Skeletal muscle tissue (tissue), 4 donors: Measurements from ENCODE around the gene PRDX1. TPM values are rescaled to one million over a fixed set of nuclear protein-coding genes. Genes with fewer than 3 reads are reported as not detected.
"Not testable (repeated sequence)": the region's sequence is repeated elsewhere in the genome, so short reads cannot be mapped to it uniquely, and the experiment has no call there.

Source experiments
- H3K27ac ChIP-seq: one replicate; pipeline ENCODE4 v1.7.0; 2013; ENCODE audit warnings: mild to moderate bottlenecking, low read depth, low read length, inconsistent platforms
- H3K27me3 ChIP-seq, 3 donors: one replicate each; pipeline ENCODE4 v1.7.0; 2013; ENCODE audit warnings: low read length in 3 of 3; ENCODE audit not compliant: control insufficient read depth in 3 of 3, insufficient read depth in 3 of 3
- H3K36me3 ChIP-seq, 3 donors: one replicate each; pipeline ENCODE4 v1.7.0; 2013; ENCODE audit warnings: low read length in 3 of 3; ENCODE audit not compliant: control insufficient read depth in 3 of 3, insufficient read depth in 3 of 3
- H3K4me1 ChIP-seq, 3 donors: one replicate each; pipeline ENCODE4 v1.7.0; 2013; ENCODE audit warnings: low read length in 3 of 3, mild to moderate bottlenecking in 3 of 3; ENCODE audit not compliant: control insufficient read depth in 3 of 3, insufficient read depth in 3 of 3
- H3K4me3 ChIP-seq, 3 donors: one replicate each; pipeline ENCODE4 v1.7.0; 2013; ENCODE audit warnings: low read length in 3 of 3
- H3K9ac ChIP-seq, 3 donors: one replicate each; pipeline ENCODE4 v1.7.0; 2013; ENCODE audit warnings: low read length in 3 of 3, mild to moderate bottlenecking in 3 of 3, moderate library complexity in 2 of 3, low read depth in 1 of 3
- H3K9me3 ChIP-seq, 3 donors: one replicate each; pipeline ENCODE4 v1.7.0; 2013; ENCODE audit warnings: low read length in 3 of 3; ENCODE audit not compliant: control insufficient read depth in 3 of 3
- total RNA-seq: library from RNA; depleted of rRNA; stranded (reverse); fragments of >200 nt; gene quantifications from one replicate; pipeline ENCODE4 v1.2.3, GENCODE V29; 2014
- donor health status: Osteomylitis.

The PRDX1 gene
- total RNA-seq, 1 donor from 2014 or later = 213 TPM

GRCh38 chr1:45518910-45519309, 2.8 kb downstream of the PRDX1 start:
- H3K36me3 ChIP-seq = peaks cover 30 to 35% (median 34%) of the 10 kb centered on the region in 3 donors
- H3K27ac ChIP-seq = no peak overlapping the region
- H3K27me3 ChIP-seq = no peaks in the 10 kb centered on the region
- peak overlapping the region in 1 of 3 donors; percentile 21 for H3K4me3 ChIP-seq
- H3K9me3 ChIP-seq = no peaks in the 10 kb centered on the region
- peaks cover 10 to 25% (median 20%) of the 10 kb centered on the region in 3 donors for H3K4me1 ChIP-seq
- peak overlapping the region in 1 of 3 donors; percentile 16 for H3K9ac ChIP-seq

GRCh38 chr1:45518366-45518765, 3.3 kb downstream of the PRDX1 start:
- H3K4me3 ChIP-seq, H3K27ac ChIP-seq, H3K9me3 ChIP-seq, H3K9ac ChIP-seq, H3K27me3 ChIP-seq: not testable (repeated sequence)
- H3K4me1 ChIP-seq = peaks cover 10 to 25% (median 20%) of the 10 kb centered on the region in 3 donors
- H3K36me3 ChIP-seq = peaks cover 35 to 40% (median 40%) of the 10 kb centered on the region in 3 donors

- H3K9me3 ChIP-seq = no peaks in the 10 kb centered on the region
- H3K9ac ChIP-seq = no peak overlapping the region
- no peak overlapping the region for H3K27ac ChIP-seq
- H3K36me3 ChIP-seq = peaks cover 38 to 54% (median 53%) of the 10 kb centered on the region in 3 donors
- H3K4me1 ChIP-seq = peaks cover 5 to 21% (median 18%) of the 10 kb centered on the region in 3 donors
- no peak overlapping the region for H3K4me3 ChIP-seq
- H3K27me3 ChIP-seq = no peaks in the 10 kb centered on the region
These were observed 5.2 kb downstream of the PRDX1 start for GRCh38 chr1:45516465-45516864.

- H3K9me3 ChIP-seq = no peaks in the 10 kb centered on the region
- H3K4me1 ChIP-seq = peaks cover 5 to 19% (median 18%) of the 10 kb centered on the region in 3 donors
- no peak overlapping the region for H3K27ac ChIP-seq
- H3K9ac ChIP-seq = peak overlapping the region in 1 of 3 donors; percentile 50
- no peaks in the 10 kb centered on the region for H3K27me3 ChIP-seq
- H3K36me3 ChIP-seq = peaks cover 40 to 58% (median 57%) of the 10 kb centered on the region in 3 donors
- H3K4me3 ChIP-seq = no peak overlapping the region
These were observed 5.6 kb downstream of the PRDX1 start for GRCh38 chr1:45516036-45516435.

- Histone ChIP-seq H3K36me3 (peaks cover 54 to 78% (median 74%) of the 10 kb centered on the region in 3 donors), H3K4me1 (peaks cover 2 to 11% (median 9%) of the 10 kb centered on the region in 3 donors)
- H3K4me3 ChIP-seq, H3K9me3 ChIP-seq, H3K27ac ChIP-seq, H3K27me3 ChIP-seq, H3K9ac ChIP-seq: not testable (repeated sequence)
These were observed 8.0 kb downstream of the PRDX1 start for GRCh38 chr1:45513532-45514260.

GRCh38 chr1:45512641-45513054, 9.0 kb downstream of the PRDX1 start:
- H3K9me3 ChIP-seq = no peaks in the 10 kb centered on the region
- H3K27me3 ChIP-seq = no peaks in the 10 kb centered on the region
- no peak overlapping the region for H3K9ac ChIP-seq
- H3K36me3 ChIP-seq = peaks cover 54 to 88% (median 77%) of the 10 kb centered on the region in 3 donors
- no peak overlapping the region for H3K27ac ChIP-seq
- peaks cover 6 to 15% (median 8%) of the 10 kb centered on the region in 3 donors for H3K4me1 ChIP-seq
- H3K4me3 ChIP-seq = no peak overlapping the region

GRCh38 chr1:45510972-45511527, 10.6 kb downstream of the PRDX1 start:
- H3K36me3 ChIP-seq = peaks cover 43 to 81% (median 68%) of the 10 kb centered on the region in 3 donors

GRCh38 chr1:45510036-45510971, 11.4 kb downstream of the PRDX1 start:
- Histone ChIP-seq H3K4me3 (no peak overlapping the region), H3K4me1 (peaks cover 3 to 11% (median 8%) of the 10 kb centered on the region in 3 donors), H3K27me3 (no peaks in the 10 kb centered on the region), H3K36me3 (peaks cover 36 to 73% (median 62%) of the 10 kb centered on the region in 3 donors), H3K9me3 (no peaks in the 10 kb centered on the region), H3K9ac (no peak overlapping the region), H3K27ac (no peak overlapping the region)

More at GRCh38 chr1:45510972-45511527, 10.6 kb downstream of the PRDX1 start:
- Histone ChIP-seq H3K27ac (no peak overlapping the region), H3K27me3 (no peaks in the 10 kb centered on the region), H3K9ac (no peak overlapping the region), H3K4me1 (peaks cover 3 to 11% (median 8%) of the 10 kb centered on the region in 3 donors), H3K9me3 (no peaks in the 10 kb centered on the region), H3K4me3 (no peak overlapping the region)

GRCh38 chr1:45508295-45509151, 13.2 kb downstream of the PRDX1 start:
- H3K36me3 ChIP-seq = peaks cover 24 to 57% (median 46%) of the 10 kb centered on the region in 3 donors

More at GRCh38 chr1:45508295-45509151, 13.2 kb downstream of the PRDX1 start:
- no peaks in the 10 kb centered on the region for H3K9me3 ChIP-seq
- H3K4me3 ChIP-seq = no peak overlapping the region
- peak overlapping the region in 2 of 3 donors; percentile 15 to 28 for H3K9ac ChIP-seq
- H3K4me1 ChIP-seq = peaks cover 3 to 11% (median 8%) of the 10 kb centered on the region in 3 donors
- no peaks in the 10 kb centered on the region for H3K27me3 ChIP-seq
- peak overlapping the region; percentile 36 for H3K27ac ChIP-seq
